ENCODE results near the gene MAN1A1.

- TF ChIP-seq, protein P1, sequence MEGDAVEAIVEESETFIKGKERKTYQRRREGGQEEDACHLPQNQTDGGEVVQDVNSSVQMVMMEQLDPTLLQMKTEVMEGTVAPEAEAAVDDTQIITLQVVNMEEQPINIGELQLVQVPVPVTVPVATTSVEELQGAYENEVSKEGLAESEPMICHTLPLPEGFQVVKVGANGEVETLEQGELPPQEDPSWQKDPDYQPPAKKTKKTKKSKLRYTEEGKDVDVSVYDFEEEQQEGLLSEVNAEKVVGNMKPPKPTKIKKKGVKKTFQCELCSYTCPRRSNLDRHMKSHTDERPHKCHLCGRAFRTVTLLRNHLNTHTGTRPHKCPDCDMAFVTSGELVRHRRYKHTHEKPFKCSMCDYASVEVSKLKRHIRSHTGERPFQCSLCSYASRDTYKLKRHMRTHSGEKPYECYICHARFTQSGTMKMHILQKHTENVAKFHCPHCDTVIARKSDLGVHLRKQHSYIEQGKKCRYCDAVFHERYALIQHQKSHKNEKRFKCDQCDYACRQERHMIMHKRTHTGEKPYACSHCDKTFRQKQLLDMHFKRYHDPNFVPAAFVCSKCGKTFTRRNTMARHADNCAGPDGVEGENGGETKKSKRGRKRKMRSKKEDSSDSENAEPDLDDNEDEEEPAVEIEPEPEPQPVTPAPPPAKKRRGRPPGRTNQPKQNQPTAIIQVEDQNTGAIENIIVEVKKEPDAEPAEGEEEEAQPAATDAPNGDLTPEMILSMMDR (IDR thresholded peaks at IDR 0.05; ENCODE audit: insufficient read depth, low read length, poor library complexity, severe bottlenecking), result no peak
- no peak for TF ChIP-seq EZH2phosphoT487 (conservative IDR thresholded peaks at IDR 0.05; ENCODE audit: low read length)
These were observed 122.2 kb downstream of the MAN1A1 start for GRCh38 chr6:119227377-119227776.

Measured in SU-DHL-6 (cell line).